ENCODE measurements around the gene ZFX.

DNA sequence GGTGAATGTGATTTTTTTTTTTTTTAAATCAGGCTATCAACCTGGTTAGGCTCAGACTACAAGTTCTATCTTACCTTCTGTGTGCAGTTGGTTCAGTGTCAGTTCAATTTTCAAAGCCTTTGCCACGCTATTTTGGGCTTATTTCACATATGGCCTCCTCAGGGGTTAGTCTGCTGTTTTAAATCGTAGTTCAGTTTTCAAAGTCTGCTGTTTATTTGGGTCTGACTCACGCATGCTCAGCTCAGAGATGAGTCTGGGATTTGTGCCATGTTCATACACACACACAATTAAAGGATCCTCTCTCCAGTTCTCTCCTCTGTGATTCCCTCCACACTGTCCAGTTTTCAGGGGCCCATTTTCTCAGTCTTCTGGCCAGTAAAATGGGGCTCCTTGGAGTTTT is 32.3 kb upstream of the ZFX start:
- TF ChIP-seq, protein P1, sequence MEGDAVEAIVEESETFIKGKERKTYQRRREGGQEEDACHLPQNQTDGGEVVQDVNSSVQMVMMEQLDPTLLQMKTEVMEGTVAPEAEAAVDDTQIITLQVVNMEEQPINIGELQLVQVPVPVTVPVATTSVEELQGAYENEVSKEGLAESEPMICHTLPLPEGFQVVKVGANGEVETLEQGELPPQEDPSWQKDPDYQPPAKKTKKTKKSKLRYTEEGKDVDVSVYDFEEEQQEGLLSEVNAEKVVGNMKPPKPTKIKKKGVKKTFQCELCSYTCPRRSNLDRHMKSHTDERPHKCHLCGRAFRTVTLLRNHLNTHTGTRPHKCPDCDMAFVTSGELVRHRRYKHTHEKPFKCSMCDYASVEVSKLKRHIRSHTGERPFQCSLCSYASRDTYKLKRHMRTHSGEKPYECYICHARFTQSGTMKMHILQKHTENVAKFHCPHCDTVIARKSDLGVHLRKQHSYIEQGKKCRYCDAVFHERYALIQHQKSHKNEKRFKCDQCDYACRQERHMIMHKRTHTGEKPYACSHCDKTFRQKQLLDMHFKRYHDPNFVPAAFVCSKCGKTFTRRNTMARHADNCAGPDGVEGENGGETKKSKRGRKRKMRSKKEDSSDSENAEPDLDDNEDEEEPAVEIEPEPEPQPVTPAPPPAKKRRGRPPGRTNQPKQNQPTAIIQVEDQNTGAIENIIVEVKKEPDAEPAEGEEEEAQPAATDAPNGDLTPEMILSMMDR (IDR thresholded peaks at IDR 0.05; ENCODE audit: insufficient read depth, low read depth, low read length) = no peak
- no peak for TF ChIP-seq EZH2 (IDR thresholded peaks at IDR 0.05; ENCODE audit: insufficient read depth, low read length)

All from astrocyte (in vitro differentiated cells and primary cell).